GM10248 (cell line): ENCODE results near the gene VWDE.

Experiments
- CTCF ChIA-PET: fragments of 300-600 bp; sonication (Branson Sonifier 250); formaldehyde crosslinking; extraction: SDS; loops from one replicate; lab custom pipeline; 2021; ENCODE audit warnings: antibody characterized with exemption; lab: Yijun Ruan, JAX
- POLR2A ChIA-PET: fragments of 350-650 bp; sonication (Branson Sonifier 250); formaldehyde crosslinking; extraction: SDS; loops from one replicate; lab custom pipeline; 2020; ENCODE audit warnings: antibody characterized with exemption; lab: Yijun Ruan, JAX
- DNase-seq: peaks from one replicate; pipeline ENCODE4 v3.0.0; 2012; ENCODE audit errors: extremely low spot score
- CTCF ChIP-seq: IDR thresholded peaks from 2 replicates; pipeline ENCODE4 v1.5.1; 2012; ENCODE audit warnings: mild to moderate bottlenecking, low read depth; ENCODE audit errors: extremely low read depth, missing control alignments, control extremely low read depth

The VWDE gene

GRCh38 chr7:12316925-12317324, 86.7 kb downstream of the VWDE start:
- ChIA-PET POLR2A (no interaction called here), CTCF (interaction anchor here (1.3 kb wide), 1 partner anchor 25 kb away, joined by 4 read pairs; no protein-coding TSS in a partner anchor)
- no peak for TF ChIP-seq CTCF
- DNase-seq: no peak

- no peak for TF ChIP-seq CTCF
- ChIA-PET POLR2A (no interaction called here), CTCF (no interaction called here)
- no peak for DNase-seq
Measured at GRCh38 chr7:12315049-12315448, 88.6 kb downstream of the VWDE start.

- TF ChIP-seq CTCF: no peak
- ChIA-PET CTCF (no interaction called here), POLR2A (no interaction called here)
- DNase-seq: no peak
Measured at GRCh38 chr7:12314199-12314598, 89.5 kb downstream of the VWDE start.

- no peak for DNase-seq
- POLR2A ChIA-PET: no interaction called here
- TF ChIP-seq CTCF: no peak
- CTCF ChIA-PET: interaction anchor here (1.9 kb wide), 1 partner anchor 9 kb away, joined by 4 read pairs; no protein-coding TSS in a partner anchor
Measured at GRCh38 chr7:12305502-12305901, 98.2 kb downstream of the VWDE start.

GRCh38 chr7:12303495-12303894, 100.2 kb downstream of the VWDE start:
- TF ChIP-seq CTCF: no peak
- ChIA-PET CTCF (no interaction called here), POLR2A (no interaction called here)
- no peak for DNase-seq

- POLR2A ChIA-PET: no interaction called here
- CTCF ChIA-PET: no interaction called here
- DNase-seq: no peak
- no peak for TF ChIP-seq CTCF
Measured at GRCh38 chr7:12303062-12303461, 100.6 kb downstream of the VWDE start.
